HG03175 (cell line): ENCODE results near the gene SCG2.

Experiments used
- ATAC-seq: cut with Tn5 transposase; IDR thresholded peaks from one replicate; pipeline ENCODE4 v1.9.1; 2021; ENCODE audit warnings: mild to moderate bottlenecking, moderate library complexity; ENCODE audit not compliant: unreplicated experiment

Gene SCG2

GRCh38 chr2:223578846-223579245 is 23.3 kb downstream of the SCG2 start:
- no peak for ATAC-seq

- ATAC-seq, result no peak
These were observed 25.3 kb downstream of the SCG2 start for GRCh38 chr2:223576873-223577272.

- ATAC-seq, result no peak
These were observed 31.4 kb downstream of the SCG2 start for GRCh38 chr2:223570784-223571183.

- ATAC-seq, result no peak
These were observed 35.8 kb downstream of the SCG2 start for GRCh38 chr2:223566396-223566795.

GRCh38 chr2:223563462-223563861 is 38.7 kb downstream of the SCG2 start:
- no peak for ATAC-seq

- ATAC-seq, result no peak
These were observed 40.1 kb downstream of the SCG2 start for GRCh38 chr2:223562078-223562477.

GRCh38 chr2:223560749-223561435 is 41.3 kb downstream of the SCG2 start:
- ATAC-seq, result no peak

- ATAC-seq, result no peak
These were observed 43.2 kb downstream of the SCG2 start for GRCh38 chr2:223558970-223559369.

- ATAC-seq, result no peak
These were observed 47.2 kb downstream of the SCG2 start for GRCh38 chr2:223554923-223555322.

GRCh38 chr2:223549215-223549614 is 52.9 kb downstream of the SCG2 start:
- ATAC-seq, result no peak

GRCh38 chr2:223548194-223548593 is 54.0 kb downstream of the SCG2 start:
- ATAC-seq, result no peak
